ELR (cell line): ENCODE results near the gene PTPRN2.
"Not testable (repeated sequence)": the region's sequence is repeated elsewhere in the genome, so short reads cannot be mapped to it uniquely, and the experiment has no call there.

Source experiments
- DNase-seq: peaks from one replicate; pipeline ENCODE4 v3.0.0-alpha.2; 2015; ENCODE audit warnings: low read depth

The PTPRN2 gene

GRCh38 chr7:157846746-157847145, 740.9 kb downstream of the PTPRN2 start:
- DNase-seq, result not testable (repeated sequence)

GRCh38 chr7:157846271-157846670, 741.4 kb downstream of the PTPRN2 start:
- no peak for DNase-seq

- no peak for DNase-seq
These were observed 742.3 kb downstream of the PTPRN2 start for GRCh38 chr7:157845203-157845835.

GRCh38 chr7:157844611-157845010, 743.0 kb downstream of the PTPRN2 start:
- DNase-seq, result no peak

GRCh38 chr7:157844141-157844540, 743.5 kb downstream of the PTPRN2 start:
- no peak for DNase-seq

- DNase-seq, result no peak
These were observed 744.1 kb downstream of the PTPRN2 start for GRCh38 chr7:157843336-157844140.

GRCh38 chr7:157841773-157842370, 745.8 kb downstream of the PTPRN2 start:
- no peak for DNase-seq

- no peak for DNase-seq
These were observed 746.5 kb downstream of the PTPRN2 start for GRCh38 chr7:157840914-157841772.

- no peak for DNase-seq
These were observed 747.3 kb downstream of the PTPRN2 start for GRCh38 chr7:157840174-157840913.

GRCh38 chr7:157839672-157840167, 747.9 kb downstream of the PTPRN2 start:
- DNase-seq, result no peak

- DNase-seq, result no peak
These were observed 748.4 kb downstream of the PTPRN2 start for GRCh38 chr7:157839226-157839625.

- no peak for DNase-seq
These were observed 750.1 kb downstream of the PTPRN2 start for GRCh38 chr7:157837561-157837960.

GRCh38 chr7:157837047-157837446, 750.6 kb downstream of the PTPRN2 start:
- DNase-seq, result no peak

- DNase-seq, result no peak
These were observed 753.0 kb downstream of the PTPRN2 start for GRCh38 chr7:157834501-157835163.

- no peak for DNase-seq
These were observed 754.6 kb downstream of the PTPRN2 start for GRCh38 chr7:157832866-157833607.

GRCh38 chr7:157832421-157832820, 755.2 kb downstream of the PTPRN2 start:
- DNase-seq, result no peak

- no peak for DNase-seq
These were observed 755.6 kb downstream of the PTPRN2 start for GRCh38 chr7:157832006-157832405.

GRCh38 chr7:157831143-157831905, 756.3 kb downstream of the PTPRN2 start:
- DNase-seq, result no peak

GRCh38 chr7:157830331-157830730, 757.3 kb downstream of the PTPRN2 start:
- DNase-seq, result no peak
